GM12865 (cell line): ENCODE measurements around the gene FOXL3.

Experiments used
- DNase-seq: peaks from one replicate; pipeline ENCODE4 v3.0.0; 2010; ENCODE audit warnings: low read depth
- H3K4me3 ChIP-seq: 2 replicates; pipeline ENCODE4 v1.5.1; 2011; ENCODE audit warnings: mild to moderate bottlenecking, low read depth, low read length, control low read depth
- CTCF ChIP-seq: IDR thresholded peaks from 2 replicates; pipeline ENCODE4 v1.5.1; 2011; ENCODE audit warnings: low read length, control low read depth, low read depth, inconsistent platforms; ENCODE audit not compliant: insufficient read depth; ENCODE audit errors: missing control alignments

Gene FOXL3

GRCh38 chr7:251446-252175, 38.4 kb upstream of the FOXL3 start:
- no peak for DNase-seq
- TF ChIP-seq CTCF: no peak

GRCh38 chr7:252216-252965, 37.6 kb upstream of the FOXL3 start:
- no peak for TF ChIP-seq CTCF
- H3K4me3 ChIP-seq: no peak overlapping the region

More at GRCh38 chr7:251446-252175, 38.4 kb upstream of the FOXL3 start:
- H3K4me3 ChIP-seq: no peak overlapping the region

GRCh38 chr7:252981-253380, 37.0 kb upstream of the FOXL3 start:
- H3K4me3 ChIP-seq: no peak overlapping the region
- DNase-seq: no peak
- TF ChIP-seq CTCF: no peak

More at GRCh38 chr7:252216-252965, 37.6 kb upstream of the FOXL3 start:
- DNase-seq: no peak

GRCh38 chr7:253581-254336, 36.2 kb upstream of the FOXL3 start:
- no peak for TF ChIP-seq CTCF
- H3K4me3 ChIP-seq: no peak overlapping the region

GRCh38 chr7:254337-255037, 35.5 kb upstream of the FOXL3 start:
- TF ChIP-seq CTCF: no peak
- H3K4me3 ChIP-seq: no peak overlapping the region
- DNase-seq: no peak

More at GRCh38 chr7:253581-254336, 36.2 kb upstream of the FOXL3 start:
- no peak for DNase-seq

GRCh38 chr7:255038-255435, 34.9 kb upstream of the FOXL3 start:
- no peak overlapping the region for H3K4me3 ChIP-seq
- DNase-seq: no peak
- TF ChIP-seq CTCF: no peak
